D341Med (cell line): ENCODE measurements around the gene STOM.

Source experiments
- DNase-seq: peaks from one replicate; pipeline ENCODE4 v3.0.0; 2012; ENCODE audit warnings: low spot score

STOM gene

GRCh38 chr9:121348221-121348620 lies 21.8 kb downstream of the STOM start:
- DNase-seq, result no peak

GRCh38 chr9:121345070-121345469 lies 25.0 kb downstream of the STOM start:
- DNase-seq, result no peak

- no peak for DNase-seq
Measured at GRCh38 chr9:121344184-121344583, 25.9 kb downstream of the STOM start.

GRCh38 chr9:121340676-121341392 lies 29.2 kb downstream of the STOM start:
- DNase-seq, result no peak

- DNase-seq, result no peak
Measured at GRCh38 chr9:121339437-121339836, 30.6 kb downstream of the STOM start.

- no peak for DNase-seq
Measured at GRCh38 chr9:121336665-121337064, 33.4 kb downstream of the STOM start.

- DNase-seq, result no peak
Measured at GRCh38 chr9:121333950-121334773, 35.9 kb downstream of the STOM start.

- peak; percentile 56 for DNase-seq
Measured at GRCh38 chr9:121331992-121332685, 37.9 kb downstream of the STOM start.

- DNase-seq, result no peak
Measured at GRCh38 chr9:121331549-121331948, 38.5 kb downstream of the STOM start.

GRCh38 chr9:121328876-121329681 lies 41.0 kb downstream of the STOM start:
- DNase-seq, result no peak

GRCh38 chr9:121328476-121328875 lies 41.6 kb downstream of the STOM start:
- no peak for DNase-seq

GRCh38 chr9:121326901-121327613 lies 43.0 kb downstream of the STOM start:
- no peak for DNase-seq

- no peak for DNase-seq
Measured at GRCh38 chr9:121326130-121326838, 43.8 kb downstream of the STOM start.

GRCh38 chr9:121325387-121325786 lies 44.7 kb downstream of the STOM start:
- no peak for DNase-seq

- DNase-seq, result no peak
Measured at GRCh38 chr9:121324755-121325154, 45.3 kb downstream of the STOM start.

- no peak for DNase-seq
Measured at GRCh38 chr9:121324316-121324715, 45.7 kb downstream of the STOM start.

GRCh38 chr9:121323449-121324151 lies 46.5 kb downstream of the STOM start:
- no peak for DNase-seq

GRCh38 chr9:121322737-121323448 lies 47.2 kb downstream of the STOM start:
- DNase-seq, result no peak

- DNase-seq, result no peak
Measured at GRCh38 chr9:121322037-121322736, 47.9 kb downstream of the STOM start.
